GM12878 (cell line): ENCODE results near the gene RAB44. TPM values are rescaled to one million over a fixed set of nuclear protein-coding genes. Genes with fewer than 3 reads are reported as not detected.

Experiments used
- ATAC-seq: fragments of 200-7000 bp; cut with Tn5 transposase; 3 replicates; pipeline ENCODE4 v1.9.1; 2020; ENCODE audit warnings: mild to moderate bottlenecking, moderate library complexity
- BruUV-seq: library from RNA; stranded (reverse); fragments of 400-500 nt; replicated peaks from 2 replicates; lab custom pipeline; 2021; lab: Mats Ljungman, UMichigan
- CTCF ChIA-PET: fragments of 300-600 bp; sonication (Branson Sonifier 250); formaldehyde crosslinking; extraction: SDS; loops from one replicate; lab custom pipeline; 2021; ENCODE audit warnings: inconsistent platforms; lab: Yijun Ruan, JAX
- POLR2A ChIA-PET: fragments of 350-600 bp; formaldehyde crosslinking; extraction: SDS; loops from one replicate; lab custom pipeline; 2021; ENCODE audit warnings: inconsistent platforms; lab: Charles Lee
- RAD21 ChIA-PET: fragments of 300-600 bp; sonication (Branson Sonifier 250); formaldehyde crosslinking; loops from one replicate; lab custom pipeline; 2023; ENCODE audit warnings: antibody characterized with exemption; ENCODE audit not compliant: unreplicated experiment; lab: Charles Lee
- SMC1A ChIA-PET: fragments of 300-600 bp; sonication (Branson Sonifier 250); formaldehyde crosslinking; loops from one replicate; lab custom pipeline; 2023; ENCODE audit not compliant: unreplicated experiment, uncharacterized antibody; lab: Charles Lee
- DNase-seq: peaks from one replicate; pipeline ENCODE4 v3.0.0-alpha.2; 2011; ENCODE audit warnings: low read depth, low spot score
- FAIRE-seq: peaks from 3 replicates; lab custom pipeline; 2011; peaks lifted over from hg19 to GRCh38; lab: Jason Lieb, UNC
- H2AFZ ChIP-seq: 2 replicates; pipeline ENCODE4 v1.6.0; 2011; ENCODE audit warnings: low read depth, low read length, control low read depth; ENCODE audit not compliant: control insufficient read depth
- H3K27ac ChIP-seq: 2 replicates; pipeline ENCODE4 v1.5.1; 2011; ENCODE audit warnings: control low read depth; ENCODE audit not compliant: control insufficient read depth, insufficient read depth
- H3K27me3 ChIP-seq, 2 experiments: replicated peaks in 1 of 2; 2 replicates each; pipeline versions ENCODE4 v1.6.0 to v1.6.1; 2011; ENCODE audit warnings: low read length in 1 of 2; ENCODE audit not compliant: control insufficient read depth in 2 of 2, insufficient read depth in 2 of 2
- H3K36me3 ChIP-seq, 2 experiments: 2 replicates each; pipeline ENCODE4 v1.5.1; 2011; ENCODE audit warnings: low read length in 1 of 2; ENCODE audit not compliant: control insufficient read depth in 2 of 2, insufficient read depth in 2 of 2
- H3K4me1 ChIP-seq: 2 replicates; pipeline ENCODE4 v1.6.1; 2011; ENCODE audit warnings: mild to moderate bottlenecking, low read length, moderate library complexity, mixed read lengths; ENCODE audit not compliant: control insufficient read depth, insufficient read depth
- H3K4me2 ChIP-seq: 2 replicates; pipeline ENCODE4 v1.6.0; 2011; ENCODE audit warnings: control low read depth; ENCODE audit not compliant: control insufficient read depth, insufficient read depth
- H3K4me3 ChIP-seq: fragments of 200-600 bp; sonication (generic); 2 replicates; pipeline ENCODE4 v1.5.1; 2016
- H3K79me2 ChIP-seq: 2 replicates; pipeline ENCODE4 v1.6.0; 2011; ENCODE audit warnings: low read length; ENCODE audit not compliant: control insufficient read depth, insufficient read depth
- H3K9ac ChIP-seq: 2 replicates; pipeline ENCODE4 v1.8.0; 2011; ENCODE audit warnings: low read length, control low read depth, mixed read lengths; ENCODE audit not compliant: control insufficient read depth, insufficient read depth
- H3K9me3 ChIP-seq: replicated peaks from 3 replicates; pipeline ENCODE4 v1.5.1; 2011; ENCODE audit warnings: mild to moderate bottlenecking, low read length; ENCODE audit not compliant: control insufficient read depth, insufficient read depth
- H4K20me1 ChIP-seq: 2 replicates; pipeline ENCODE4 v1.6.0; 2011; ENCODE audit not compliant: control insufficient read depth, insufficient read depth
- CBX3 ChIP-seq: fragments of 200-600 bp; sonication (generic); IDR thresholded peaks from 2 replicates; pipeline ENCODE4 v1.6.1; 2016; ENCODE audit warnings: low read depth, borderline replicate concordance
- CTCF ChIP-seq, 3 experiments: IDR thresholded peaks in 2 of 3; conservative IDR thresholded peaks in 1 of 3; 2 replicates each; pipeline ENCODE4 v1.5.1; 2011; ENCODE audit warnings: low read depth in 3 of 3, low read length in 3 of 3, mild to moderate bottlenecking in 3 of 3, control low read depth in 2 of 3, moderate library complexity in 2 of 3, inconsistent platforms in 1 of 3, mixed read lengths in 1 of 3; ENCODE audit not compliant: control insufficient read depth in 2 of 3, insufficient read depth in 1 of 3; ENCODE audit errors: extremely low read depth in 1 of 3
- E2F8 ChIP-seq: fragments of 450-650 bp; IDR thresholded peaks from 2 replicates; pipeline ENCODE4 v1.6.1; 2018; ENCODE audit warnings: mild to moderate bottlenecking, low read depth, moderate library complexity; ENCODE audit not compliant: partially characterized antibody
- EED ChIP-seq: sonication (generic); IDR thresholded peaks from 2 replicates; pipeline ENCODE4 v1.6.1; 2016; ENCODE audit warnings: antibody characterized with exemption, low read depth
- HCFC1 ChIP-seq: fragments of 150-350 bp; IDR thresholded peaks from 2 replicates; pipeline ENCODE4 v1.6.1; 2014; ENCODE audit warnings: low read length
- HDAC2 ChIP-seq: fragments of 200-600 bp; sonication (generic); IDR thresholded peaks from 2 replicates; pipeline ENCODE4 v1.6.1; 2017
- LARP7 ChIP-seq: fragments of 450-650 bp; IDR thresholded peaks from 2 replicates; pipeline ENCODE4 v1.6.1; 2017; ENCODE audit warnings: mild to moderate bottlenecking
- RUNX3 ChIP-seq: IDR thresholded peaks from 2 replicates; pipeline ENCODE4 v1.6.1; 2012; ENCODE audit warnings: low read length, inconsistent platforms
- SMAD5 ChIP-seq: IDR thresholded peaks from 2 replicates; pipeline ENCODE4 v1.6.1; 2016; ENCODE audit warnings: antibody characterized with exemption, low read depth
- WGBS: methylation state at CpG from one replicate; pipeline ENCODE4 v1.1.6; 2016; ENCODE audit warnings: low lambda C conversion rate; ENCODE audit not compliant: insufficient replicate concordance, insufficient coverage; ENCODE audit errors: missing lambda C conversion rate; 5-methylcytosine and 5-hydroxymethylcytosine counted together
- in situ Hi-C: fragments of 300-500 bp; cut with MboI; formaldehyde crosslinking; loops from 9 replicates; pipeline ENCODE4 v1.14.3; 2018; ENCODE audit warnings: mixed read lengths
- intact Hi-C: fragments of 100-400 bp; cut with micrococcal nuclease; formaldehyde crosslinking; loops from one replicate; pipeline ENCODE4 v1.14.2; 2022; ENCODE audit not compliant: unreplicated experiment
- polyA plus RNA-seq, 11 experiments: library from polyadenylated mRNA; depleted of rRNA in 4 of 11; unstranded in 6 of 11; stranded (reverse) in 5 of 11; fragments of >200 nt; fragmentation: Nextera tagmentation in 4 of 11; fragmentation: Illumina TruSeq in 1 of 11; extraction: Ambion mirVana in 4 of 11; extraction: Trizol in 1 of 11; gene quantifications; 1 replicate in 1 of 11; 2 replicates in 10 of 11; pipeline versions ENCODE4 v1.2.1 to v1.2.3, GENCODE V29; 2011 to 2016; ENCODE audit warnings: inconsistent platforms in 2 of 11, missing spikeins in 2 of 11, low read depth in 1 of 11
- total RNA-seq, 4 experiments: library from RNA; depleted of rRNA in 3 of 4; stranded (reverse); fragments of >200 nt in 3 of 4; fragmentation: Illumina TruSeq in 1 of 4; extraction: Trizol in 1 of 4; gene quantifications; 2 replicates each; pipeline versions ENCODE4 v1.2.1 to v1.2.3, GENCODE V29; 2013 to 2021
- TF ChIP-seq, protein P1 (sequence below): fragments of 450-650 bp; IDR thresholded peaks from 2 replicates; pipeline ENCODE4 v1.6.1; 2016; ENCODE audit warnings: mild to moderate bottlenecking, moderate library complexity, borderline replicate concordance

Gene RAB44
- total and polyA plus RNA-seq, 10 of the 15 experiments (the other 5 are each of a cell fraction or from before 2014, with no cell fraction given), result 0.01 to 0.08 (median 0.05) TPM; not detected in 2

- TF ChIP-seq CTCF (IDR thresholded peaks at IDR 0.05 in 2 of 3, conservative IDR thresholded peaks at IDR 0.05 in 1 of 3; ENCODE audit: control insufficient read depth in 2 of 3, extremely low read depth in 1 of 3, insufficient read depth in 1 of 3, low read depth in 3 of 3, low read length in 3 of 3), result no peak
- no peak for TF ChIP-seq HDAC2
Observed at GRCh38 chr6:36649086-36649485, 48.5 kb upstream of the RAB44 start (continued).

DNA sequence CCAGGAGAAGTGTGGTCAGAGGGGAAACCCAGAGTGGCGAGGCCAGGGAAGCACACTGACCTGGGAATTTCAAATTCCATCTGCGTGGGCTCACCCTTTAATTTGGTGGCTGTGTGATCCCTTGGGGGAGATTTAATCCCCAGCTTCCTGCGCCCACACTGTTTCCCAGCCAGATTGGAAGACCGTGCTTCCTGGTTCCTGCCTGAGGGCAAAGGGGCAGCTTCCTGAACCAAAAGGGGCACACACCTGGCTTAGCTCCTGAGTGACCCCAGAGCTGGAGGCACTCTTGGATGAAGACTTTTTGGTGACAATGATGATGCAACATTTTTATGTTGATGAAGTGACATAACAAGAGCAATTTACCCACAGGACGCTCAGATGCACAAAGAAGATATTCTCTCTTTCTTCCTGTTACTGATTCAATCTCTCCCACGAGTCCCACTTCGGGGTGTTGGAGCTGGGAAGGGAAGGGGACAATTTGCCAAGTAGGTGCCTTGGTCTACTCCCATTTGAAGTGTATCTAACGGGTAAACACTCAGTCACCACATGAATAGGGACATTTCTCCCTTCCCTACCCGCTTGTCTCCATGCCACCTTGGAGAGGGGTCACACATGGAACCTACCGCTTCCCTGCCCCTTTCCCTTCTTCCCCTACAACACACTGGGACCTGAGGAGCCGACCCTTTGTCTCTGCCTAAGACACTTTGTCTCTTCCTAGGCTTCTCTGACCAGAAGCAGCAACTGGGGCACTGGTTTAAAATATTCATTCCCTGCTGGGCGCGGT, 47.7 kb upstream of the RAB44 start:
- H3K36me3 ChIP-seq, result no peaks in the 10 kb centered on the region
- intact Hi-C loops, result loop anchor here (2.0 kb wide), 1 partner anchor 21 kb away; no protein-coding TSS in a partner anchor
- ChIA-PET CTCF (interaction anchor here (1.7 to 5.9 kb wide), 8 partner anchors 13 to 35 kb away, joined by 4 to 27 read pairs (median 10); no protein-coding TSS in a partner anchor), SMC1A (interaction anchor here (0.6 to 16.7 kb wide), 5 partner anchors 10 to 1758 kb away, joined by 3 to 240 read pairs (median 5); partner anchors contain the start of gene CDKN1A), POLR2A (interaction anchor here (0.6 to 11.8 kb wide), 7 partner anchors 17 to 43 kb away, joined by 3 to 104 read pairs (median 4); partner anchors contain the start of gene CDKN1A), RAD21 (interaction anchor here (0.9 to 5.1 kb wide), 7 partner anchors 13 to 109 kb away, joined by 3 to 45 read pairs (median 14); partner anchors contain the start of gene CDKN1A)
- WGBS, result 42% methylated on average over 13 of the region's 13 CpGs
- H3K9me3 ChIP-seq, result no peaks in the 10 kb centered on the region
- ATAC-seq (no peak), DNase-seq (no peak), FAIRE-seq (no peak)
- in situ Hi-C loops, result no loop called here
- H3K4me3 ChIP-seq, result no peak overlapping the region
- H3K4me1 ChIP-seq, result peaks cover 36% of the 10 kb centered on the region
- H3K79me2 ChIP-seq, result no peaks in the 10 kb centered on the region
- H3K27me3 ChIP-seq, result no peaks in the 10 kb centered on the region
- no peak overlapping the region for H3K4me2 ChIP-seq
- BruUV-seq, result no TSS peak
- H3K27ac ChIP-seq, result peak overlapping the region; percentile 52
- H3K9ac ChIP-seq, result no peak overlapping the region
- no peaks in the 10 kb centered on the region for H4K20me1 ChIP-seq
- peak overlapping the region; percentile 21; the same call in 1 of the 2 replicates for H2AFZ ChIP-seq
- TF ChIP-seq EED (0 out of 2 replicates have a peak, but pooled peaks have one; percentile 18), E2F8 (no peak), CBX3 (no peak), SMAD5 (no peak), HCFC1 (no peak), HDAC2 (no peak), RUNX3 (0 out of 2 replicates have a peak, but pooled peaks have one; percentile 5), LARP7 (no peak)
- TF ChIP-seq, protein P1, sequence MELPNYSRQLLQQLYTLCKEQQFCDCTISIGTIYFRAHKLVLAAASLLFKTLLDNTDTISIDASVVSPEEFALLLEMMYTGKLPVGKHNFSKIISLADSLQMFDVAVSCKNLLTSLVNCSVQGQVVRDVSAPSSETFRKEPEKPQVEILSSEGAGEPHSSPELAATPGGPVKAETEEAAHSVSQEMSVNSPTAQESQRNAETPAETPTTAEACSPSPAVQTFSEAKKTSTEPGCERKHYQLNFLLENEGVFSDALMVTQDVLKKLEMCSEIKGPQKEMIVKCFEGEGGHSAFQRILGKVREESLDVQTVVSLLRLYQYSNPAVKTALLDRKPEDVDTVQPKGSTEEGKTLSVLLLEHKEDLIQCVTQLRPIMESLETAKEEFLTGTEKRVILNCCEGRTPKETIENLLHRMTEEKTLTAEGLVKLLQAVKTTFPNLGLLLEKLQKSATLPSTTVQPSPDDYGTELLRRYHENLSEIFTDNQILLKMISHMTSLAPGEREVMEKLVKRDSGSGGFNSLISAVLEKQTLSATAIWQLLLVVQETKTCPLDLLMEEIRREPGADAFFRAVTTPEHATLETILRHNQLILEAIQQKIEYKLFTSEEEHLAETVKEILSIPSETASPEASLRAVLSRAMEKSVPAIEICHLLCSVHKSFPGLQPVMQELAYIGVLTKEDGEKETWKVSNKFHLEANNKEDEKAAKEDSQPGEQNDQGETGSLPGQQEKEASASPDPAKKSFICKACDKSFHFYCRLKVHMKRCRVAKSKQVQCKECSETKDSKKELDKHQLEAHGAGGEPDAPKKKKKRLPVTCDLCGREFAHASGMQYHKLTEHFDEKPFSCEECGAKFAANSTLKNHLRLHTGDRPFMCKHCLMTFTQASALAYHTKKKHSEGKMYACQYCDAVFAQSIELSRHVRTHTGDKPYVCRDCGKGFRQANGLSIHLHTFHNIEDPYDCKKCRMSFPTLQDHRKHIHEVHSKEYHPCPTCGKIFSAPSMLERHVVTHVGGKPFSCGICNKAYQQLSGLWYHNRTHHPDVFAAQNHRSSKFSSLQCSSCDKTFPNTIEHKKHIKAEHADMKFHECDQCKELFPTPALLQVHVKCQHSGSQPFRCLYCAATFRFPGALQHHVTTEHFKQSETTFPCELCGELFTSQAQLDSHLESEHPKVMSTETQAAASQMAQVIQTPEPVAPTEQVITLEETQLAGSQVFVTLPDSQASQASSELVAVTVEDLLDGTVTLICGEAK, result no peak
